Panc1 (cell line): ENCODE results near the gene MRPL33. TPM values are rescaled to one million over a fixed set of nuclear protein-coding genes. Genes with fewer than 3 reads are reported as not detected.

ENCODE experiments used
- ATAC-seq: fragments of 200-7000 bp; cut with Tn5 transposase; 2 replicates; pipeline ENCODE4 v1.9.1; 2020; ENCODE audit warnings: mild to moderate bottlenecking, moderate library complexity
- BruUV-seq: library from RNA; stranded (reverse); fragments of 400-500 nt; replicated peaks from 2 replicates; lab custom pipeline; 2021; lab: Mats Ljungman, UMichigan
- CTCF ChIA-PET: fragments of 300-600 bp; sonication (Branson Sonifier 250); formaldehyde crosslinking; loops from one replicate; lab custom pipeline; 2022; ENCODE audit warnings: antibody characterized with exemption; lab: Charles Lee
- POLR2A ChIA-PET: fragments of 300-600 bp; sonication (Branson Sonifier 250); formaldehyde crosslinking; loops from one replicate; lab custom pipeline; 2022; ENCODE audit warnings: antibody characterized with exemption; lab: Charles Lee
- DNase-seq: peaks from one replicate; pipeline ENCODE4 v3.0.0-alpha.2; 2010; ENCODE audit warnings: low read depth, low spot score
- H3K27ac ChIP-seq: 2 replicates; pipeline ENCODE4 v1.5.1; 2011; ENCODE audit warnings: mild to moderate bottlenecking, low read length, inconsistent platforms
- H3K27me3 ChIP-seq: fragments of 200-500 bp; sonication (Bioruptor generic); 2 replicates; pipeline ENCODE4 v1.6.0; 2014; ENCODE audit warnings: low read length, inconsistent platforms; ENCODE audit not compliant: control insufficient read depth, insufficient read depth
- H3K36me3 ChIP-seq: fragments of 200-500 bp; sonication (Bioruptor generic); 2 replicates; pipeline ENCODE4 v1.5.1; 2014; ENCODE audit warnings: inconsistent platforms, mild to moderate bottlenecking, low read length, moderate library complexity; ENCODE audit not compliant: control insufficient read depth, insufficient read depth
- H3K4me1 ChIP-seq: 2 replicates; pipeline ENCODE4 v1.5.1; 2011; ENCODE audit warnings: inconsistent platforms, mild to moderate bottlenecking, low read length, moderate library complexity; ENCODE audit not compliant: control insufficient read depth, insufficient read depth
- H3K4me3 ChIP-seq, 2 experiments: 2 replicates each; pipeline ENCODE4 v1.5.1; 2011 to 2012; ENCODE audit warnings: low read depth in 2 of 2, low read length in 2 of 2, mild to moderate bottlenecking in 2 of 2, inconsistent platforms in 1 of 2, moderate library complexity in 1 of 2
- H3K9me3 ChIP-seq: fragments of 200-500 bp; sonication (Bioruptor generic); 2 replicates; pipeline ENCODE4 v1.5.1; 2014; ENCODE audit warnings: low read depth, mild to moderate bottlenecking, inconsistent platforms, low read length, moderate library complexity; ENCODE audit not compliant: control insufficient read depth, insufficient read depth
- POLR2AphosphoS5 ChIP-seq: IDR thresholded peaks from 2 replicates; pipeline ENCODE4 v1.6.1; 2012; ENCODE audit warnings: mild to moderate bottlenecking, low read depth, low read length, moderate library complexity
- SIN3A ChIP-seq: IDR thresholded peaks from 2 replicates; pipeline ENCODE4 v1.6.1; 2012; ENCODE audit warnings: low read depth, mild to moderate bottlenecking, low read length, moderate library complexity, borderline replicate concordance; ENCODE audit not compliant: insufficient read depth
- TCF7L2 ChIP-seq: IDR thresholded peaks from 2 replicates; pipeline ENCODE4 v1.6.1; 2011; ENCODE audit warnings: mild to moderate bottlenecking, low read depth, low read length, inconsistent platforms
- in situ Hi-C: cut with HindIII; loops from 2 replicates; pipeline ENCODE4 v1.10.0; 2016; ENCODE audit warnings: low sequenced_read_pairs, low pct_unique_long_range_greater_than_20kb
- intact Hi-C: fragments of 100-400 bp; cut with micrococcal nuclease; formaldehyde crosslinking; loops from one replicate; pipeline ENCODE4 v1.10.0; 2022; ENCODE audit not compliant: unreplicated experiment
- total RNA-seq: library from RNA; stranded (reverse); gene quantifications from one replicate; pipeline ENCODE4 v1.2.1, GENCODE V29; 2021; ENCODE audit not compliant: unreplicated experiment
- TF ChIP-seq, protein P1 (sequence below): fragments of 450-650 bp; IDR thresholded peaks from 2 replicates; pipeline ENCODE4 v1.5.1; 2017; ENCODE audit warnings: mild to moderate bottlenecking
- TF ChIP-seq, protein P2 (sequence below), 2 experiments: IDR thresholded peaks; 2 replicates each; pipeline ENCODE4 v1.6.1; 2011 to 2012; ENCODE audit warnings: low read depth in 2 of 2, control low read depth in 1 of 2, low read length in 1 of 2, mild to moderate bottlenecking in 1 of 2, moderate library complexity in 1 of 2; ENCODE audit not compliant: insufficient read depth in 1 of 2

The MRPL33 gene
- total RNA-seq, 1 experiment from 2014 or later, result 61.6 TPM

DNA sequence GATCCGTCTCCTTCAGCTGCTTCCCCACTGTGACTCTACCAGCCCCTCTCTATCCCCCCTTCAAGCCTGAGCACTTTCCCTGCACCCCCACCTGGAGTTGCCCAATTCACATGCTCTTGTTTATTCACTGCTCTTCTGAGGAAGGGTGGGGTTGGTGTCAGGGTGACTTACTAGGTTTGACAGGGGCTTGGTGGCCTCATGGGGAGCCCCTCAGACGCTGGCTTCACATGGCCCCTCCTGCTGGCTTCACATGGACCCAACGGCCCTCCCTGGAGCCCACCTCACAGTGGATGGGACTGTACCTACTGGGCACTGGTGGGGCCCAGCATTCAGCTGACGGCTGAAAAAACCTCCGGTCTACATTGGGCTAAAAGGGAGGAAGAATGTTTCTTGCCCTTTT lies 16.7 kb upstream of the MRPL33 start:
- ATAC-seq, result no peak
- Histone ChIP-seq H3K9me3 (no peaks in the 10 kb centered on the region), H3K27ac (no peak overlapping the region), H3K4me1 (peaks cover 9% of the 10 kb centered on the region; the same call in 1 of the 2 replicates), H3K27me3 (no peaks in the 10 kb centered on the region), H3K4me3 (no peak overlapping the region), H3K36me3 (no peaks in the 10 kb centered on the region)
- no peak for DNase-seq
- CTCF ChIA-PET, result interaction anchor here (0.6 kb wide), 1 partner anchor 31 kb away, joined by 3 read pairs; no protein-coding TSS in a partner anchor
- intact Hi-C loops (loop anchor here (1.0 kb wide), 1 partner anchor 641 kb away; no protein-coding TSS in a partner anchor), in situ Hi-C loops (no loop called here)
- no TSS peak for BruUV-seq
- POLR2A ChIA-PET, result no interaction called here
- TF ChIP-seq, protein P1, sequence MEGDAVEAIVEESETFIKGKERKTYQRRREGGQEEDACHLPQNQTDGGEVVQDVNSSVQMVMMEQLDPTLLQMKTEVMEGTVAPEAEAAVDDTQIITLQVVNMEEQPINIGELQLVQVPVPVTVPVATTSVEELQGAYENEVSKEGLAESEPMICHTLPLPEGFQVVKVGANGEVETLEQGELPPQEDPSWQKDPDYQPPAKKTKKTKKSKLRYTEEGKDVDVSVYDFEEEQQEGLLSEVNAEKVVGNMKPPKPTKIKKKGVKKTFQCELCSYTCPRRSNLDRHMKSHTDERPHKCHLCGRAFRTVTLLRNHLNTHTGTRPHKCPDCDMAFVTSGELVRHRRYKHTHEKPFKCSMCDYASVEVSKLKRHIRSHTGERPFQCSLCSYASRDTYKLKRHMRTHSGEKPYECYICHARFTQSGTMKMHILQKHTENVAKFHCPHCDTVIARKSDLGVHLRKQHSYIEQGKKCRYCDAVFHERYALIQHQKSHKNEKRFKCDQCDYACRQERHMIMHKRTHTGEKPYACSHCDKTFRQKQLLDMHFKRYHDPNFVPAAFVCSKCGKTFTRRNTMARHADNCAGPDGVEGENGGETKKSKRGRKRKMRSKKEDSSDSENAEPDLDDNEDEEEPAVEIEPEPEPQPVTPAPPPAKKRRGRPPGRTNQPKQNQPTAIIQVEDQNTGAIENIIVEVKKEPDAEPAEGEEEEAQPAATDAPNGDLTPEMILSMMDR, result no peak
- TF ChIP-seq, protein P2, sequence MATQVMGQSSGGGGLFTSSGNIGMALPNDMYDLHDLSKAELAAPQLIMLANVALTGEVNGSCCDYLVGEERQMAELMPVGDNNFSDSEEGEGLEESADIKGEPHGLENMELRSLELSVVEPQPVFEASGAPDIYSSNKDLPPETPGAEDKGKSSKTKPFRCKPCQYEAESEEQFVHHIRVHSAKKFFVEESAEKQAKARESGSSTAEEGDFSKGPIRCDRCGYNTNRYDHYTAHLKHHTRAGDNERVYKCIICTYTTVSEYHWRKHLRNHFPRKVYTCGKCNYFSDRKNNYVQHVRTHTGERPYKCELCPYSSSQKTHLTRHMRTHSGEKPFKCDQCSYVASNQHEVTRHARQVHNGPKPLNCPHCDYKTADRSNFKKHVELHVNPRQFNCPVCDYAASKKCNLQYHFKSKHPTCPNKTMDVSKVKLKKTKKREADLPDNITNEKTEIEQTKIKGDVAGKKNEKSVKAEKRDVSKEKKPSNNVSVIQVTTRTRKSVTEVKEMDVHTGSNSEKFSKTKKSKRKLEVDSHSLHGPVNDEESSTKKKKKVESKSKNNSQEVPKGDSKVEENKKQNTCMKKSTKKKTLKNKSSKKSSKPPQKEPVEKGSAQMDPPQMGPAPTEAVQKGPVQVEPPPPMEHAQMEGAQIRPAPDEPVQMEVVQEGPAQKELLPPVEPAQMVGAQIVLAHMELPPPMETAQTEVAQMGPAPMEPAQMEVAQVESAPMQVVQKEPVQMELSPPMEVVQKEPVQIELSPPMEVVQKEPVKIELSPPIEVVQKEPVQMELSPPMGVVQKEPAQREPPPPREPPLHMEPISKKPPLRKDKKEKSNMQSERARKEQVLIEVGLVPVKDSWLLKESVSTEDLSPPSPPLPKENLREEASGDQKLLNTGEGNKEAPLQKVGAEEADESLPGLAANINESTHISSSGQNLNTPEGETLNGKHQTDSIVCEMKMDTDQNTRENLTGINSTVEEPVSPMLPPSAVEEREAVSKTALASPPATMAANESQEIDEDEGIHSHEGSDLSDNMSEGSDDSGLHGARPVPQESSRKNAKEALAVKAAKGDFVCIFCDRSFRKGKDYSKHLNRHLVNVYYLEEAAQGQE (IDR thresholded peaks at IDR 0.05; ENCODE audit: insufficient read depth in 1 of 2, low read depth in 2 of 2, low read length in 1 of 2), result no peak

DNA sequence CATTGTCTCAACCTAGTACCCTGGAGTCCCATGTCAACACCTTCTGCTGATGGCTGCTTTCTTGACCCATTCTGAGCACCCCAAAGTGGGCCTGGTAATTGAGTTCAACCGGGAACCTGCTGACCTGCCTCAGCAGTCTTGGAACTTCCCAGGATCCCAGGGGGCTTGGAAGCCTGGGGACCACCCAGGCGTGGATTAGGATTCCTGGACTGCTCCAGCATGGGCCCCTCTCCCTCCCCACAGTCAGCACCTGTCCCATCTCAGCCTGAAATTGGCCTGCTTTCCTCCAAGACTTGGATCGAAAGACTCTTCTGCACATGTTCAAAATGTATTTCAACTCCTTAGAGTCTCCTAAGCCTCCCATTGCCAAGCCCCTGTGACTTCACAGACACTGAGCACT lies 15.4 kb upstream of the MRPL33 start:
- H3K4me3 ChIP-seq, result no peak overlapping the region
- intact Hi-C loops, result no loop called here
- BruUV-seq, result no TSS peak
- H3K36me3 ChIP-seq, result no peaks in the 10 kb centered on the region
- no peaks in the 10 kb centered on the region for H3K9me3 ChIP-seq
- in situ Hi-C loops, result no loop called here
- H3K27ac ChIP-seq, result no peak overlapping the region
- ATAC-seq (no peak), DNase-seq (no peak)
- H3K27me3 ChIP-seq, result no peaks in the 10 kb centered on the region
- TF ChIP-seq TCF7L2 (no peak), POLR2AphosphoS5 (no peak), SIN3A (no peak)
- TF ChIP-seq, protein P2 (IDR thresholded peaks at IDR 0.05; ENCODE audit: insufficient read depth in 1 of 2, low read depth in 2 of 2, low read length in 1 of 2), result no peak
- TF ChIP-seq, protein P1, result no peak
- ChIA-PET POLR2A (no interaction called here), CTCF (no interaction called here)
- H3K4me1 ChIP-seq, result peaks cover 9% of the 10 kb centered on the region; the same call in 1 of the 2 replicates
